Measurements from ENCODE around the gene ELAVL2. TPM values are rescaled to one million over a fixed set of nuclear protein-coding genes. Genes with fewer than 3 reads are reported as not detected.

The ELAVL2 gene
- total and polyA plus RNA-seq, 9 of the 15 experiments (the other 6 are each of a cell fraction or from before 2014, with no cell fraction given) = not detected

DNA sequence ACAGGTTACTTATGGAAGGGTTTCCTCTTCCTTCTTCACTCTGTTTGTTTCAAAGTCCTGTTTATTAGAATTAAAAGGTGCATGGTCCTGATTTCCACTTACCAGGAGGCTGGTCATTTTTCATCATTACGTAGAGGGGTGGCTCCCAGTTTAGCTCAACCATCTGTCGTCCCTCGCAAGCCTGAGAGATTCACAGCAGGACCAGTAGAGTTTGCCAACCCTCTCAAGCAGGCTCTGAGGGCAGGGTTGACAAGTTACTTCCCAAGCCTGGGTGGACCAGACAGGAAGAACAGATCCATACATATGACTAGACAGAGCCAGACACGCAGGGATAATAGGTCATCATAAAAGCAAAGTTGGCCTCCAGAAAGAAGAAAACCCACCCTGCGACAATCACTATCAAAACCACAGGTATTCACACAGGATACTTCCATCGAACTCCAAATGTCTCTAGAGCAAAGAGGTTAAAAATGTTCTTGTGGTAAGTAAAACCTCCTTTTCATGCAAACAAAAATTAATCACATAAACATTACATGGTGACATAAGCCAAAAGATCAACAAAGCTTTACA, 151.9 kb downstream of the ELAVL2 start:
- Histone ChIP-seq H3K4me3 (no peak overlapping the region), H3K27me3 (ENCODE audit: control insufficient read depth in 2 of 2, insufficient read depth in 2 of 2, low read length in 2 of 2) (no peaks in the 10 kb centered on the region), H2AFZ (ENCODE audit: low read depth, low read length) (no peak overlapping the region), H3K4me1 (replicated peaks in 1 of 2; ENCODE audit: control insufficient read depth in 2 of 2, insufficient read depth in 2 of 2, low read length in 2 of 2) (no peaks in the 10 kb centered on the region), H3K36me3 (ENCODE audit: control insufficient read depth, insufficient read depth, low read length) (no peaks in the 10 kb centered on the region), H3K9me1 (ENCODE audit: control insufficient read depth, insufficient read depth, low read length) (no peaks in the 10 kb centered on the region), H3K27ac (ENCODE audit: extremely low read depth, low read depth, low read length) (no peak overlapping the region), H3K79me2 (ENCODE audit: control insufficient read depth, insufficient read depth, low read length) (no peaks in the 10 kb centered on the region), H3K9ac (ENCODE audit: insufficient read depth in 1 of 2, low read depth in 2 of 2, low read length in 2 of 2) (no peak overlapping the region), H3K9me3 (replicated peaks; ENCODE audit: control insufficient read depth, insufficient read depth, low read depth, low read length) (no peaks in the 10 kb centered on the region), H4K20me1 (replicated peaks; ENCODE audit: control insufficient read depth, insufficient read depth, low read length) (no peaks in the 10 kb centered on the region), H3K4me2 (ENCODE audit: insufficient read depth, low read length) (no peak overlapping the region)
- no peak for ATAC-seq
- intact Hi-C loops (cut with micrococcal nuclease) (no loop called here), in situ Hi-C loops (cut with MboI) (no loop called here)
- CTCF ChIA-PET (ENCODE audit: low intra/inter-chr PET ratio) = no interaction called here
- no peak for FAIRE-seq
- TF ChIP-seq, protein P1, sequence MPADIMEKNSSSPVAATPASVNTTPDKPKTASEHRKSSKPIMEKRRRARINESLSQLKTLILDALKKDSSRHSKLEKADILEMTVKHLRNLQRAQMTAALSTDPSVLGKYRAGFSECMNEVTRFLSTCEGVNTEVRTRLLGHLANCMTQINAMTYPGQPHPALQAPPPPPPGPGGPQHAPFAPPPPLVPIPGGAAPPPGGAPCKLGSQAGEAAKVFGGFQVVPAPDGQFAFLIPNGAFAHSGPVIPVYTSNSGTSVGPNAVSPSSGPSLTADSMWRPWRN (IDR thresholded peaks at IDR 0.05; ENCODE audit: low read depth) = no peak
- TF ChIP-seq, protein P2, sequence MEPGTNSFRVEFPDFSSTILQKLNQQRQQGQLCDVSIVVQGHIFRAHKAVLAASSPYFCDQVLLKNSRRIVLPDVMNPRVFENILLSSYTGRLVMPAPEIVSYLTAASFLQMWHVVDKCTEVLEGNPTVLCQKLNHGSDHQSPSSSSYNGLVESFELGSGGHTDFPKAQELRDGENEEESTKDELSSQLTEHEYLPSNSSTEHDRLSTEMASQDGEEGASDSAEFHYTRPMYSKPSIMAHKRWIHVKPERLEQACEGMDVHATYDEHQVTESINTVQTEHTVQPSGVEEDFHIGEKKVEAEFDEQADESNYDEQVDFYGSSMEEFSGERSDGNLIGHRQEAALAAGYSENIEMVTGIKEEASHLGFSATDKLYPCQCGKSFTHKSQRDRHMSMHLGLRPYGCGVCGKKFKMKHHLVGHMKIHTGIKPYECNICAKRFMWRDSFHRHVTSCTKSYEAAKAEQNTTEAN (CRISPR knock-in tag; IDR thresholded peaks at IDR 0.05) = no peak
- TF ChIP-seq GABPA (tag; conservative IDR thresholded peaks at IDR 0.05; ENCODE audit: low read depth) (no peak), JUN (IDR thresholded peaks at IDR 0.05; ENCODE audit: borderline replicate concordance, low read depth, low read length) (no peak), JUN (CRISPR knock-in tag; IDR thresholded peaks at IDR 0.05; ENCODE audit: borderline replicate concordance) (no peak), ZNF232 (CRISPR knock-in tag; IDR thresholded peaks at IDR 0.05) (no peak), SMAD1 (IDR thresholded peaks at IDR 0.05; ENCODE audit: low read depth, low read length, partially characterized antibody) (no peak)
- TF ChIP-seq, protein P3, sequence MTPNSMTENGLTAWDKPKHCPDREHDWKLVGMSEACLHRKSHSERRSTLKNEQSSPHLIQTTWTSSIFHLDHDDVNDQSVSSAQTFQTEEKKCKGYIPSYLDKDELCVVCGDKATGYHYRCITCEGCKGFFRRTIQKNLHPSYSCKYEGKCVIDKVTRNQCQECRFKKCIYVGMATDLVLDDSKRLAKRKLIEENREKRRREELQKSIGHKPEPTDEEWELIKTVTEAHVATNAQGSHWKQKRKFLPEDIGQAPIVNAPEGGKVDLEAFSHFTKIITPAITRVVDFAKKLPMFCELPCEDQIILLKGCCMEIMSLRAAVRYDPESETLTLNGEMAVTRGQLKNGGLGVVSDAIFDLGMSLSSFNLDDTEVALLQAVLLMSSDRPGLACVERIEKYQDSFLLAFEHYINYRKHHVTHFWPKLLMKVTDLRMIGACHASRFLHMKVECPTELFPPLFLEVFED (CRISPR knock-in tag; conservative IDR thresholded peaks at IDR 0.05) = no peak
- POLR2A ChIA-PET = no interaction called here
- no TSS peak for BruUV-seq (replicated peaks)
- no CpG with 5 or more reads among the region's 6 CpGs for WGBS (ENCODE audit: insufficient coverage, low coverage, missing lambda C conversion rate)
- DNase-seq (ENCODE audit: extremely low read depth in 1 of 4, low spot score in 3 of 4) = no peak
